ENCODE measurements around the gene MGST1.

- TF ChIP-seq CTCF (IDR thresholded peaks at IDR 0.05), result no peak
- TF ChIP-seq ZFX (IDR thresholded peaks at IDR 0.05; ENCODE audit: borderline replicate concordance), result no peak
These were observed 46.7 kb upstream of the MGST1 start for GRCh38 chr12:16300736-16301135.

Measured in 22Rv1 (cell line).